ENCODE measurements around the gene FRMPD3. TPM values are rescaled to one million over a fixed set of nuclear protein-coding genes. Genes with fewer than 3 reads are reported as not detected.

Gene FRMPD3
- polyA plus RNA-seq, 1 donor (not counting 4 experiments of a cell fraction or from before 2014, with no cell fraction given): not detected

- dilution Hi-C loops (cut with MboI; ENCODE audit: extremely low pct_ligation_motif_present, low sequenced_read_pairs): no loop called here
- Histone ChIP-seq H3K27me3 (ENCODE audit: control insufficient read depth, extremely low read depth, insufficient read depth, low read length) (peaks cover 39% of the 10 kb centered on the region), H2AFZ (ENCODE audit: control insufficient read depth, low read length) (no peak overlapping the region), H3K9me1 (ENCODE audit: control insufficient read depth, extremely low read depth, insufficient read depth, low read length) (no peaks in the 10 kb centered on the region), H3K4me2 (ENCODE audit: control insufficient read depth, extremely low read depth, insufficient read depth, low read depth, low read length) (no peak overlapping the region), H3K4me3 (ENCODE audit: control insufficient read depth in 2 of 3, extremely low read depth in 1 of 3, insufficient read depth in 2 of 3, low read depth in 1 of 3, low read length in 3 of 3) (no peak overlapping the region), H4K20me1 (ENCODE audit: control insufficient read depth, extremely low read depth, insufficient read depth, low read length) (no peaks in the 10 kb centered on the region), H3K9ac (ENCODE audit: control insufficient read depth, extremely low read depth, insufficient read depth, low read length) (no peak overlapping the region), H3K27ac (ENCODE audit: control insufficient read depth, insufficient read depth, low read length) (no peak overlapping the region), H3K9me3 (ENCODE audit: control insufficient read depth, low read depth, low read length) (no peaks in the 10 kb centered on the region), H3K79me2 (ENCODE audit: control insufficient read depth, insufficient read depth, low read length) (no peaks in the 10 kb centered on the region), H3K4me1 (ENCODE audit: control insufficient read depth, extremely low read depth, insufficient read depth, low read length) (no peaks in the 10 kb centered on the region), H3K36me3 (ENCODE audit: control insufficient read depth in 2 of 2, extremely low read depth in 1 of 2, insufficient read depth in 2 of 2, low read length in 2 of 2) (no peaks in the 10 kb centered on the region)
- DNase-seq (ENCODE audit: low read depth, low spot score) (no peak), FAIRE-seq (no peak)
- TF ChIP-seq EZH2 (IDR thresholded peaks at IDR 0.05; ENCODE audit: low read length): no peak
- no peak for TF ChIP-seq CTCF (optimal IDR thresholded peaks at IDR 0.05 in 1 of 3, IDR thresholded peaks at IDR 0.05 in 1 of 3, conservative IDR thresholded peaks at IDR 0.05 in 1 of 3; ENCODE audit: extremely low read depth in 1 of 3, insufficient read depth in 2 of 3, low read length in 3 of 3)
Measured at GRCh38 chrX:107451731-107452130, 2.3 kb downstream of the FRMPD3 start.

- Histone ChIP-seq H3K27me3 (ENCODE audit: control insufficient read depth, extremely low read depth, insufficient read depth, low read length) (peaks cover 37% of the 10 kb centered on the region), H4K20me1 (ENCODE audit: control insufficient read depth, extremely low read depth, insufficient read depth, low read length) (no peaks in the 10 kb centered on the region), H3K9me1 (ENCODE audit: control insufficient read depth, extremely low read depth, insufficient read depth, low read length) (no peaks in the 10 kb centered on the region), H3K4me1 (ENCODE audit: control insufficient read depth, extremely low read depth, insufficient read depth, low read length) (no peaks in the 10 kb centered on the region), H3K4me2 (ENCODE audit: control insufficient read depth, extremely low read depth, insufficient read depth, low read depth, low read length) (no peak overlapping the region), H3K27ac (ENCODE audit: control insufficient read depth, insufficient read depth, low read length) (no peak overlapping the region), H3K9me3 (ENCODE audit: control insufficient read depth, low read depth, low read length) (no peaks in the 10 kb centered on the region), H3K79me2 (ENCODE audit: control insufficient read depth, insufficient read depth, low read length) (no peaks in the 10 kb centered on the region), H3K9ac (ENCODE audit: control insufficient read depth, extremely low read depth, insufficient read depth, low read length) (no peak overlapping the region), H2AFZ (ENCODE audit: control insufficient read depth, low read length) (no peak overlapping the region), H3K36me3 (ENCODE audit: control insufficient read depth in 2 of 2, extremely low read depth in 1 of 2, insufficient read depth in 2 of 2, low read length in 2 of 2) (no peaks in the 10 kb centered on the region), H3K4me3 (ENCODE audit: control insufficient read depth in 2 of 3, extremely low read depth in 1 of 3, insufficient read depth in 2 of 3, low read depth in 1 of 3, low read length in 3 of 3) (no peak overlapping the region)
- no peak for DNase-seq (ENCODE audit: low read depth, low spot score)
- no peak for FAIRE-seq
- dilution Hi-C loops (cut with MboI; ENCODE audit: extremely low pct_ligation_motif_present, low sequenced_read_pairs): no loop called here
- TF ChIP-seq CTCF (optimal IDR thresholded peaks at IDR 0.05 in 1 of 3, IDR thresholded peaks at IDR 0.05 in 1 of 3, conservative IDR thresholded peaks at IDR 0.05 in 1 of 3; ENCODE audit: extremely low read depth in 1 of 3, insufficient read depth in 2 of 3, low read length in 3 of 3) (no peak), EZH2 (IDR thresholded peaks at IDR 0.05; ENCODE audit: low read length) (no peak)
Measured at GRCh38 chrX:107452581-107452980, 3.1 kb downstream of the FRMPD3 start.
